CD14-positive monocyte (primary cell): ENCODE data around the gene R3HDM4. TPM values are rescaled to one million over a fixed set of nuclear protein-coding genes. Genes with fewer than 3 reads are reported as not detected.

Source experiments
- DNase-seq, 3 donors: peaks; one replicate each; pipeline ENCODE4 v3.0.0-alpha.2; 2011 to 2022
- H2AFZ ChIP-seq: 2 replicates; pipeline ENCODE4 v1.6.0; 2012; ENCODE audit warnings: mild to moderate bottlenecking, low read depth, low read length, inconsistent platforms; ENCODE audit not compliant: insufficient read depth, poor library complexity, severe bottlenecking
- H3K27ac ChIP-seq, 2 donors: 1 replicate in 1 of 2; 2 replicates in 1 of 2; pipeline ENCODE4 v1.5.1; 2012 to 2013; ENCODE audit warnings: low read length in 2 of 2, control low read depth in 1 of 2, inconsistent platforms in 1 of 2, low read depth in 1 of 2, mild to moderate bottlenecking in 1 of 2
- H3K27me3 ChIP-seq, 2 donors: one replicate each; pipeline versions ENCODE4 v1.6.0 to v1.6.1; 2011 to 2013; ENCODE audit warnings: low read length in 2 of 2; ENCODE audit not compliant: control insufficient read depth in 2 of 2, insufficient read depth in 2 of 2
- H3K36me3 ChIP-seq, 2 donors: replicated peaks in 1 of 2; 1 replicate in 1 of 2; 2 replicates in 1 of 2; pipeline versions ENCODE4 v1.5.1 to v1.6.1; 2012 to 2013; ENCODE audit warnings: low read length in 2 of 2, control low read depth in 1 of 2, inconsistent platforms in 1 of 2, mild to moderate bottlenecking in 1 of 2; ENCODE audit not compliant: insufficient read depth in 2 of 2, control insufficient read depth in 1 of 2
- H3K4me1 ChIP-seq, 2 donors: 1 replicate in 1 of 2; 2 replicates in 1 of 2; pipeline versions ENCODE4 v1.5.1 to v1.6.1; 2012 to 2013; ENCODE audit warnings: low read length in 2 of 2, control low read depth in 1 of 2, inconsistent platforms in 1 of 2, mild to moderate bottlenecking in 1 of 2, moderate library complexity in 1 of 2; ENCODE audit not compliant: insufficient read depth in 2 of 2, control insufficient read depth in 1 of 2
- H3K4me2 ChIP-seq: replicated peaks from 2 replicates; pipeline ENCODE3; 2012; ENCODE audit warnings: low read length, moderate library complexity, mild to moderate bottlenecking; ENCODE audit not compliant: poor library complexity, severe bottlenecking; ENCODE audit errors: extremely low read depth
- H3K4me3 ChIP-seq, 3 experiments: fragments of 200-600 bp in 1 of 3; sonication (generic) in 1 of 3; replicated peaks in 1 of 3; 1 replicate in 2 of 3; 2 replicates in 1 of 3; pipeline ENCODE4 v1.5.1; 2011 to 2013; ENCODE audit warnings: low read length in 3 of 3, mild to moderate bottlenecking in 3 of 3, control low read depth in 2 of 3, low read depth in 2 of 3, inconsistent platforms in 1 of 3, moderate library complexity in 1 of 3
- H3K79me2 ChIP-seq: 2 replicates; pipeline ENCODE4 v1.6.0; 2012; ENCODE audit warnings: mild to moderate bottlenecking, control low read depth, inconsistent platforms, low read length, moderate library complexity; ENCODE audit not compliant: insufficient read depth
- H3K9ac ChIP-seq: 2 replicates; pipeline ENCODE4 v1.6.0; 2017; ENCODE audit warnings: low read length, mild to moderate bottlenecking; ENCODE audit not compliant: insufficient read depth, poor library complexity, severe bottlenecking
- H3K9me3 ChIP-seq, 2 donors: replicated peaks in 1 of 2; 1 replicate in 1 of 2; 2 replicates in 1 of 2; pipeline versions ENCODE4 v1.5.1 to v1.6.1; 2012 to 2013; ENCODE audit warnings: low read length in 2 of 2, control low read depth in 1 of 2; ENCODE audit not compliant: control insufficient read depth in 1 of 2, insufficient read depth in 1 of 2
- H4K20me1 ChIP-seq: 2 replicates; pipeline ENCODE4 v1.6.0; 2012; ENCODE audit warnings: mild to moderate bottlenecking, low read length, control low read depth, moderate library complexity; ENCODE audit not compliant: insufficient read depth
- H3K27ac Mint-ChIP-seq, 7 donors: one replicate each; pipeline ENCODE4 v1.8.0; 2020; ENCODE audit warnings: mild to moderate bottlenecking in 7 of 7, mixed read lengths in 7 of 7, moderate library complexity in 6 of 7, inconsistent platforms in 2 of 7
- H3K27me3 Mint-ChIP-seq, 3 donors: one replicate each; pipeline ENCODE4 v1.8.0; 2021 to 2022; ENCODE audit warnings: low read depth in 3 of 3, mild to moderate bottlenecking in 3 of 3, mixed read lengths in 3 of 3, moderate library complexity in 3 of 3, inconsistent platforms in 1 of 3
- H3K36me3 Mint-ChIP-seq, 2 donors: one replicate each; pipeline ENCODE4 v1.8.0; 2020; ENCODE audit warnings: mixed read lengths in 2 of 2, inconsistent platforms in 1 of 2, mild to moderate bottlenecking in 1 of 2
- H3K4me1 Mint-ChIP-seq: one replicate; pipeline ENCODE4 v1.8.0; 2020; ENCODE audit warnings: mild to moderate bottlenecking, mixed read lengths
- H3K4me3 Mint-ChIP-seq, 2 donors: one replicate each; pipeline ENCODE4 v1.8.0; 2020; ENCODE audit warnings: mild to moderate bottlenecking in 2 of 2, mixed read lengths in 2 of 2, moderate library complexity in 1 of 2
- H3K9me3 Mint-ChIP-seq, 7 donors: one replicate each; pipeline ENCODE4 v1.8.0; 2020 to 2022; ENCODE audit warnings: mixed read lengths in 7 of 7, mild to moderate bottlenecking in 6 of 7, moderate library complexity in 6 of 7, inconsistent platforms in 2 of 7
- CTCF ChIP-seq: fragments of 200-600 bp; IDR thresholded peaks from one replicate; pipeline ENCODE4 v1.8.0; 2022; ENCODE audit warnings: antibody characterized with exemption, mild to moderate bottlenecking
- WGBS: methylation state at CpG from one replicate; pipeline ENCODE4 v1.1.5; 2013; ENCODE audit warnings: missing lambda C conversion rate; ENCODE audit not compliant: insufficient coverage; 5-methylcytosine and 5-hydroxymethylcytosine counted together
- intact Hi-C, 2 donors: fragments of 100-400 bp; cut with micrococcal nuclease; formaldehyde crosslinking; loops; one replicate each; pipeline versions ENCODE4 v1.15.0 to v1.15.1; 2023
- polyA plus RNA-seq, 3 donors: library from polyadenylated mRNA; depleted of rRNA in 1 of 3; unstranded in 2 of 3; stranded (reverse) in 1 of 3; fragments of 300-500 nt in 2 of 3; fragments of >200 nt in 1 of 3; fragmentation: Illumina TruSeq in 2 of 3; gene quantifications; 1 replicate in 2 of 3; 2 replicates in 1 of 3; pipeline ENCODE4 v1.2.3, GENCODE V29; 2012 to 2021

R3HDM4 gene
- polyA plus RNA-seq, 3 donors = 70.8 to 99.9 (median 78.7) TPM

- H3K9me3 ChIP-seq = no peaks in the 10 kb centered on the region
- peaks cover 29% of the 10 kb centered on the region for H3K4me1 Mint-ChIP-seq
- no peak for DNase-seq
- 95% methylated on average over 34 of the region's 43 CpGs for WGBS
- H3K36me3 Mint-ChIP-seq = peaks cover 13 to 33% of the 10 kb centered on the region in 2 donors
- H3K27me3 Mint-ChIP-seq = no peaks in the 10 kb centered on the region
- no peak for TF ChIP-seq CTCF
- H3K27me3 ChIP-seq = no peaks in the 10 kb centered on the region
- H3K27ac Mint-ChIP-seq = peak overlapping the region in 1 of 7 donors; percentile 65
- no peak overlapping the region for H3K4me3 ChIP-seq
- no peak overlapping the region for H2AFZ ChIP-seq
- peaks cover 99% of the 10 kb centered on the region for H4K20me1 ChIP-seq
- peaks cover 6 to 18% of the 10 kb centered on the region in 2 donors for H3K36me3 ChIP-seq
- H3K4me2 ChIP-seq = no peak overlapping the region
- no peak overlapping the region for H3K27ac ChIP-seq
- no peak overlapping the region for H3K4me3 Mint-ChIP-seq
- H3K9me3 Mint-ChIP-seq = no peaks in the 10 kb centered on the region
- intact Hi-C loops = no loop called here
- peaks cover 95% of the 10 kb centered on the region for H3K79me2 ChIP-seq
- no peak overlapping the region for H3K9ac ChIP-seq
- H3K4me1 ChIP-seq = peaks cover 22 to 26% of the 10 kb centered on the region in 2 donors
Measured at GRCh38 chr19:954672-955494, 41.9 kb upstream of the R3HDM4 start.

DNA sequence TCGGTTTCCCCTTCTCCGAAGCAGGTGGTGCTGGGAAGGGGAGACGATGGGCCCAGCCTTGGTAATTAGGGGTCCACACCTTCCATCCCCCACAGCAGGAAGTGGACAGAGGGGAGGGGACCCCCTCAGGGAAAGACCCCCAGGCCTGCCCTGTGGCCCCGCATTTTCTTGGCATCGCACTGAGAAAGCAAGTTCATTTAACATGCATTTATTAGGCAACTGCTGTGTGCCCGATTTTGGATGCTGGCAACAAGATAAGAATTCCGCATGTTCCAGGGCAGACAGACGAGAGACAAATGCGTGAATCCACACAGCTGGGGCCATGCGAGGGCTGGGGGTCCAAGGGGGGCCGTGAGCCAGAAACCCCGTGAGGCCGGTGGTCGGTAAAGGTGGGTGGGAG is 41.3 kb upstream of the R3HDM4 start:
- Histone ChIP-seq H3K4me1 (peaks cover 22 to 26% of the 10 kb centered on the region in 2 donors), H3K9ac (no peak overlapping the region), H3K4me2 (no peak overlapping the region), H3K36me3 (peaks cover under 1 to 12% of the 10 kb centered on the region in 2 donors), H2AFZ (no peak overlapping the region), H3K27me3 (no peaks in the 10 kb centered on the region), H3K9me3 (no peaks in the 10 kb centered on the region), H3K27ac (no peak overlapping the region), H3K4me3 (no peak overlapping the region), H4K20me1 (peaks cover 99% of the 10 kb centered on the region), H3K79me2 (peaks cover 95% of the 10 kb centered on the region)
- no peak overlapping the region for H3K4me3 Mint-ChIP-seq
- DNase-seq = no peak
- peaks cover 28% of the 10 kb centered on the region for H3K4me1 Mint-ChIP-seq
- TF ChIP-seq CTCF = no peak
- H3K36me3 Mint-ChIP-seq = peaks cover 8 to 32% of the 10 kb centered on the region in 2 donors
- peak overlapping the region in 1 of 7 donors; percentile 65 for H3K27ac Mint-ChIP-seq
- no peaks in the 10 kb centered on the region for H3K27me3 Mint-ChIP-seq
- intact Hi-C loops = no loop called here
- WGBS = 95% methylated on average over 11 of the region's 14 CpGs
- no peaks in the 10 kb centered on the region for H3K9me3 Mint-ChIP-seq
